ENCODE results near the gene REXO5.
A peak's percentile ranks its signal among the peaks of the same experiment; 100 is the strongest.
"Not testable (repeated sequence)": the region's sequence is repeated elsewhere in the genome, so short reads cannot be mapped to it uniquely, and the experiment has no call there.

The REXO5 gene

DNA sequence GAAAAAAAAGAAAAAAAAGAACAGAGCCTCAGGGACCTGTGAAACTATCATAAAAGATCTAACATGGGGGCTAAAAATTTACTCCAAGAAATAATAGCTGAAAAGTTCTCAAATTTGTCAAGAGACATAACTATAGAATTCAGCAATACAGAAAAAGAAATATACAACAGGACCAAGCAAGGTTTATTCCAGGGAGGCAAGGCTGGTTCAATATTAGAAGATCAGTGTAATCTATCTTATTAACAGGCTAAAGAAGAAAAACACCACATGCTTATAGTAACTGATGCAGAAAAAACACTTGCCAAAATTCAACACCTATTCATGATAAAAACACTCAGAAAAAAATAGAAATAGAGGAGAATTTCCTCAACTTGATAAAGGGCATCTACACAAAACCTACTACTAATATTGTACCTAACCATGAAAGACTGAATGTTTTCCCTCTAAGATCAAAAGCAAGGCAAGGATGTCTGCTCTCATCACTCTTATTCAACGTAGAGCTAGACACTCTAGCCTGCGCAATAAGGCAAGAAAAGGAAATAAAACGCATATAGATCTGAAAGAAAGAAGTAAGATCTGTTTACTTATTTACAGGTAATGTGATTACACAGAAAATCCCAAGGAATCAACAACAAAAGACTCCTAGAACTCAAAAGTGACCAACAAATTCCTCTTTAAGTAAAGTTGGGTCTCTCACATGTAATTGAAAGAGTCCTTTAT is 43.8 kb upstream of the REXO5 start:
- H3K79me2 ChIP-seq (ENCODE audit: low read length), result no peaks in the 10 kb centered on the region
- H4K20me1 ChIP-seq (ENCODE audit: insufficient read depth, low read length), result no peaks in the 10 kb centered on the region
- no peaks in the 10 kb centered on the region for H3K9me2 ChIP-seq (replicated peaks; ENCODE audit: insufficient read depth, low read length)
- peak overlapping the region; percentile 67; the same call in 1 of the 2 replicates for H3K4me2 ChIP-seq (ENCODE audit: low read depth, low read length)
- H3K4me1 ChIP-seq (ENCODE audit: low read length), result peaks cover 6% of the 10 kb centered on the region
- peaks cover 5% of the 10 kb centered on the region; the same call in 1 of the 2 replicates for H3F3A ChIP-seq (ENCODE audit: insufficient read depth, low read length)
- H2AFZ ChIP-seq (ENCODE audit: low read length), result peak overlapping the region; percentile 87
- H3K27me3 ChIP-seq (replicated peaks; ENCODE audit: insufficient read depth, low read length), result no peaks in the 10 kb centered on the region
- no peaks in the 10 kb centered on the region for H3K9me3 ChIP-seq (replicated peaks; ENCODE audit: insufficient read depth, low read length)
- no peaks in the 10 kb centered on the region for H3K36me3 ChIP-seq (replicated peaks; ENCODE audit: insufficient read depth, low read length)
- H3K9ac ChIP-seq (ENCODE audit: low read length), result no peak overlapping the region; the same call in 1 of the 2 replicates
- TF ChIP-seq, protein P1, sequence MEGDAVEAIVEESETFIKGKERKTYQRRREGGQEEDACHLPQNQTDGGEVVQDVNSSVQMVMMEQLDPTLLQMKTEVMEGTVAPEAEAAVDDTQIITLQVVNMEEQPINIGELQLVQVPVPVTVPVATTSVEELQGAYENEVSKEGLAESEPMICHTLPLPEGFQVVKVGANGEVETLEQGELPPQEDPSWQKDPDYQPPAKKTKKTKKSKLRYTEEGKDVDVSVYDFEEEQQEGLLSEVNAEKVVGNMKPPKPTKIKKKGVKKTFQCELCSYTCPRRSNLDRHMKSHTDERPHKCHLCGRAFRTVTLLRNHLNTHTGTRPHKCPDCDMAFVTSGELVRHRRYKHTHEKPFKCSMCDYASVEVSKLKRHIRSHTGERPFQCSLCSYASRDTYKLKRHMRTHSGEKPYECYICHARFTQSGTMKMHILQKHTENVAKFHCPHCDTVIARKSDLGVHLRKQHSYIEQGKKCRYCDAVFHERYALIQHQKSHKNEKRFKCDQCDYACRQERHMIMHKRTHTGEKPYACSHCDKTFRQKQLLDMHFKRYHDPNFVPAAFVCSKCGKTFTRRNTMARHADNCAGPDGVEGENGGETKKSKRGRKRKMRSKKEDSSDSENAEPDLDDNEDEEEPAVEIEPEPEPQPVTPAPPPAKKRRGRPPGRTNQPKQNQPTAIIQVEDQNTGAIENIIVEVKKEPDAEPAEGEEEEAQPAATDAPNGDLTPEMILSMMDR (IDR thresholded peaks at IDR 0.05; ENCODE audit: low read length), result no peak
- TF ChIP-seq EZH2 (optimal IDR thresholded peaks at IDR 0.05; ENCODE audit: low read depth, low read length), result no peak
- TF ChIP-seq EZH2phosphoT487 (IDR thresholded peaks at IDR 0.05; ENCODE audit: low read length), result no peak
- peak overlapping the region; percentile 66; the same call in 1 of the 2 replicates for H3K4me3 ChIP-seq (ENCODE audit: low read length)
- no peak for DNase-seq
- H3K27ac ChIP-seq (ENCODE audit: low read length), result peak overlapping the region; percentile 66; the same call in 1 of the 2 replicates

DNA sequence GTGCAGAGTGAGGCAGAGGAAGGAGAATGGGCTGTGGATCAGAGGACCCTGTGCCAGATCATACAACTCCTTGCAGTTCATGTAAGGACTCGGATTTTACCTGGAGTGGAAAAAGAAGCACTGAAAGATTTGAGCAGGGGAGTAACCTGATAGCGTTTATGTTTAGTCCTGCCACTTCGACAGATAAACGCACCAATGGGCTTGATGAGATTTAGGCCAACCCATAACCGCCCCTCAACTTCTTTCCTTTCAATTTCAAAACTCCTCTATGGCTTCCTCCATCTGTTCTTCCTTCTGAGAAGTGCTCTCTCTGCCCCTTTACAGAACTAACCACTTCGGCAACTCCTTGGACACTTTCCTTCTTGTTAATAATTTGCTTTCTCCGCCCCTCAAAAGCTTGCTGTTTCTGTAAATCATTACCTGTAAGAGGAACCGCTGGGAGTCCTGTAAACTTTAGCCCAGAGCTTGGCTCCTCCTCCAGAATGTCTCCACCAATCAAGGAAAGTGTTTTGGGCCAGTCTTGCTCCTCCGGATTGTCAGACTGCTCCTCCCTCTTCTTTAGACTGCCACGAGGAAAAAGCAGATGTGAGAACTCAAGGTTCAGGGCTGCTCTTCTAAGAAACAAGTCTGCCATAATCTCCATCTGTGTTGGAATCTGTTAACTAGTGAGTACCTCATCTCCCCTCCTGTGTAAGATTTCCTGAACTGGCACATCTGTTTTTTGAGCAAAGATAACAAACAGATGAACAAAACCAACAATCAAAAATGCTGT is 42.7 kb upstream of the REXO5 start, which contains the start of gene ACSM3:
TSS of gene ACSM3 (plus strand) at position 554 of the 772 bp plus-strand sequence. CDS start 6,021 bp downstream, outside the sequence.
- Histone ChIP-seq H3K27me3 (replicated peaks; ENCODE audit: insufficient read depth, low read length) (no peaks in the 10 kb centered on the region), H4K20me1 (ENCODE audit: insufficient read depth, low read length) (no peaks in the 10 kb centered on the region), H3K9me3 (replicated peaks; ENCODE audit: insufficient read depth, low read length) (no peaks in the 10 kb centered on the region), H3K4me2 (ENCODE audit: low read depth, low read length) (peak within 1 kb of the TSS; percentile 67), H3K4me1 (ENCODE audit: low read length) (peaks cover 6% of the 10 kb centered on the region), H3K4me3 (ENCODE audit: low read length) (peak within 1 kb of the TSS; percentile 66), H3K9me2 (replicated peaks; ENCODE audit: insufficient read depth, low read length) (no peaks in the 10 kb centered on the region), H2AFZ (ENCODE audit: low read length) (peak within 1 kb of the TSS; percentile 87), H3K27ac (ENCODE audit: low read length) (peak within 1 kb of the TSS; percentile 66), H3K79me2 (ENCODE audit: low read length) (no peaks in the 10 kb centered on the region), H3F3A (ENCODE audit: insufficient read depth, low read length) (peaks cover 5% of the 10 kb centered on the region; the same call in 1 of the 2 replicates), H3K9ac (ENCODE audit: low read length) (peak within 1 kb of the TSS; percentile 41; the same call in 1 of the 2 replicates), H3K36me3 (replicated peaks; ENCODE audit: insufficient read depth, low read length) (no peaks in the 10 kb centered on the region)
- peak; percentile 93 for DNase-seq
- TF ChIP-seq EZH2 (optimal IDR thresholded peaks at IDR 0.05; ENCODE audit: low read depth, low read length), result no peak
- TF ChIP-seq, protein P1 (IDR thresholded peaks at IDR 0.05; ENCODE audit: low read length), result no peak
- TF ChIP-seq EZH2phosphoT487 (IDR thresholded peaks at IDR 0.05; ENCODE audit: low read length), result no peak

DNA sequence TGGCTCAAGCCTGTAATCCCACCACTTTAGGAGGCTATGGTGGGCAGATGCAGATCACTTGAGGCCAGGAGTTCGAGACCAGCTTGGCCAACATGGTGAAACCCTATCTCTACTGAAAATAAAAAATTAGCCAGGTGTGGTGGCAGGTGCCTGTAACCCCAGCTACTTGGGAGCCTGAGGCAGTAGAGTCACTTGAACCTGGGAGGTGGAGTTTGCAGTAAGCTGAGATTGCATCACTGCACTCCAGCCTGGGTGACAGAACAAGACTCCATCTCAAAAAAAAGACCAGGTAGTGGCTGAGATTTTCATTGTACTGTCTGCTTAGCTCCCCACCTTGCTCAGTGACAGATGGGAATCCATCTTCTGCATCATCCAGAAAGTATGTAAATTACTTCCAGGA is 41.9 kb upstream of the REXO5 start:
- not testable (repeated sequence) for H3K79me2 ChIP-seq (ENCODE audit: low read length); H3K9me2 ChIP-seq (replicated peaks; ENCODE audit: insufficient read depth, low read length); DNase-seq; H3K36me3 ChIP-seq (replicated peaks; ENCODE audit: insufficient read depth, low read length); H4K20me1 ChIP-seq (ENCODE audit: insufficient read depth, low read length); H3F3A ChIP-seq (ENCODE audit: insufficient read depth, low read length); H3K4me3 ChIP-seq (ENCODE audit: low read length); H3K27ac ChIP-seq (ENCODE audit: low read length); H3K4me1 ChIP-seq (ENCODE audit: low read length); H2AFZ ChIP-seq (ENCODE audit: low read length); H3K27me3 ChIP-seq (replicated peaks; ENCODE audit: insufficient read depth, low read length); H3K9me3 ChIP-seq (replicated peaks; ENCODE audit: insufficient read depth, low read length)
- Histone ChIP-seq H3K4me2 (ENCODE audit: low read depth, low read length) (peak overlapping the region; percentile 67; the same call in 1 of the 2 replicates), H3K9ac (ENCODE audit: low read length) (peak overlapping the region; percentile 9; the same call in 1 of the 2 replicates)

Measured in MM.1S (cell line).